HG02840 (cell line): ENCODE results near the gene RAB35.
A peak's percentile ranks its signal among the peaks of the same experiment; 100 is the strongest.

Experiments used
- ATAC-seq: cut with Tn5 transposase; IDR thresholded peaks from one replicate; pipeline ENCODE4 v1.9.1; 2021; ENCODE audit warnings: mild to moderate bottlenecking, moderate library complexity, moderate number of reproducible peaks; ENCODE audit not compliant: unreplicated experiment, low FRiP score

Gene RAB35

DNA sequence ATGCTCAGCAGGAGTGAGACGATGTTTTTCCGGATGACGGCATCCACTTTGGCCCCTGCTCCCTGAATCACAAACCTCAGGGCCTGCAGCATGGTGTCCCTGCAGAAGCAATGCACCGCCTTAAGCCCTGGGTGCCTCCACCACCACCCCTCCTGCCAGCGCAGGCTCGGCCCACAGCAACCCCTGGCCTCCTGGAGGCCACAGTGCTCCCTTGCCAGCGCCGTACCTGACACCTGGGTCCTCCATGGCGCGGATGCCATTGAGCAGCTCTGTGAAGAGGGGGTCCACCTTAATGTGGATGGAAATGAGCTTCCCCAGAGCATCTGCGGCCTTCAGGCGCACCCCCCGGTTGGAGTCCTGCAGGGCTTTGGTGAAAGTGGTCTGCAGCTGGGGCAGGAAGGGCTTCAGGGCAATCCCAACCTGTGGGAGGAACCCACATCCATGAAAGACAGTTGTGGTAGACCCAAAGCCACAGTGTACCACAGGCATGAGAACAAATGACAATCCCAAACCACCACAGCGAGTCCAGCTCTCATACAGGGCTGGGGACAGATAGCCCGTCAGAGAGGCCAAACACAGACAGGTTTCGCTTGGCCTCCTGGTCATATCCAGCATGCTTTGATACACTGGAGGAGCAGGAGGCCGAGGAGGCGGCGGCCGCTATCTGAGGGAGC lies 17.9 kb upstream of the RAB35 start:
- no peak for ATAC-seq

GRCh38 chr12:120132863-120133385 lies 16.4 kb upstream of the RAB35 start:
- ATAC-seq: peak; percentile 88

DNA sequence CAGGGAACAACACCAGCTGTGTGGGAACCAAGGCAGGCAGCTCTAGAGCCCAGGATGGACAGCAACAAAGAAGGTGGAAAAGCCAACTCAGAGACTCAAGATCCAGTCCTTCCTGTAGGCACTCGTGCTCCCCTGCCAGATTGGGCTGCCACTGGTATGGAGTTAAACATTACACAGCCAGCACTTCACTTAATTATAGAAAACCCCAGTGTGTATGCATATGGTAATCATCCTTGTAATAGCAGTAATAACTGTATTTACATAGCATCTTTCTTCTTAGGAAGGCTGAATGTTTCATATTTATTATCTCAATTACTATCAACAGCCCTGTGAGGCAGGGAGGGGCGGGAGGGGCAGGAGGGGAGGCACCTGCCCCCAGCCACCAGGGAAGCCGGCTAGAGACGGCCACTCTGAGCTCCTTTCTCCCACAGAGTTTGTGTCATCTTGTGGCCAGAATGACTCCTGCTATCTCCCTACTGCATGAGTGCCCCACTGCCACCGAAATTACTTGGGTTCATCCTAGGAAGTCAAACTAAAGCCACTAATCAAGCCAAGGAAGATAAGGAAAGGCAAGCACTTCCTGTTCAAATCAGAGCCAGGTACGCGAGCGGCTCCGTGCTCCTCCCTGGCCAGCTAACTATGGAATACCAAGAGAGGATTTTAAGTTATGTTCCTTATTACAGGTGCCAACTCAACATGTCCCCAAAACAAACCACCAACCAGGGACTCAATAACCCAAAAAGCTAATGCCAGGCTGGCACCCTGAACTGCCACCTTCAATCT lies 15.7 kb upstream of the RAB35 start:
- ATAC-seq: no peak

DNA sequence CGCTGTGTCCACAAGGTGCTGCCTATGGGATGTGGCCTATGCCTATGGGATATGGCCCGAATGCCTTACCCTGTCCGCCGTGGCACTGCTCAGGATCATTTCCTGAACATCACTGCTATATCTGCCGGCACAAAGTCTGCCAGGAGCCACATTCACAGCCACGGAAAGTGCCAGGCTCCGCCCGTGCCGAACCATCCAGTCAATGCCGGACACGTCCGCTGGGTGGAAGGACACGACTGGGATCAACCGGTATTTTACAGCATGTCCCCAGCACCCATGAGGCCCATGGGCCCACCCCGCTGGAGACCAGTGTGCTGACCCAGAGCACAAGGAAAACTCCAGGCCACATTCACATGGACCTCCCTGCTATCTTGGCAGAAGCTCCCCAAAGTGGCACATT lies 14.6 kb upstream of the RAB35 start:
- no peak for ATAC-seq

DNA sequence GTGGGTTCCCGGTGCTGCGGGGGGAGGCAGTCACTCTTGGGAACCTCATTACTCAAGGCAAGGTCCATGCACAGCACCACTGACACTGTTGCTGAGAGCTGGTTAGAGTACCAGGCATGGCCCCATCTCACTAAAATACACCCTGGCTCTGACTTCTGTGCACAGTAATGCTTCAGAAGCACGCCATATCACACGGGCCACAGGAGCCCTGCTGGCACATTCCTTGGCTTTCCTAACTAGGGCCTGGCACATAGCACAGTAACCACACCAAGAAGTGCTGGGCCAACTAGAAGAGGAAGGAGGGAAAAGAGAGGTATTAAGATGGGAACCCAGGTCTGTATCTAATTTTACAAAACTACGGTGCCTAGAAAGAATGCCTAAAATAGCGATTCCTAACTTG lies 13.5 kb upstream of the RAB35 start:
- no peak for ATAC-seq

GRCh38 chr12:120126635-120127005 lies 10.1 kb upstream of the RAB35 start:
- ATAC-seq: no peak

DNA sequence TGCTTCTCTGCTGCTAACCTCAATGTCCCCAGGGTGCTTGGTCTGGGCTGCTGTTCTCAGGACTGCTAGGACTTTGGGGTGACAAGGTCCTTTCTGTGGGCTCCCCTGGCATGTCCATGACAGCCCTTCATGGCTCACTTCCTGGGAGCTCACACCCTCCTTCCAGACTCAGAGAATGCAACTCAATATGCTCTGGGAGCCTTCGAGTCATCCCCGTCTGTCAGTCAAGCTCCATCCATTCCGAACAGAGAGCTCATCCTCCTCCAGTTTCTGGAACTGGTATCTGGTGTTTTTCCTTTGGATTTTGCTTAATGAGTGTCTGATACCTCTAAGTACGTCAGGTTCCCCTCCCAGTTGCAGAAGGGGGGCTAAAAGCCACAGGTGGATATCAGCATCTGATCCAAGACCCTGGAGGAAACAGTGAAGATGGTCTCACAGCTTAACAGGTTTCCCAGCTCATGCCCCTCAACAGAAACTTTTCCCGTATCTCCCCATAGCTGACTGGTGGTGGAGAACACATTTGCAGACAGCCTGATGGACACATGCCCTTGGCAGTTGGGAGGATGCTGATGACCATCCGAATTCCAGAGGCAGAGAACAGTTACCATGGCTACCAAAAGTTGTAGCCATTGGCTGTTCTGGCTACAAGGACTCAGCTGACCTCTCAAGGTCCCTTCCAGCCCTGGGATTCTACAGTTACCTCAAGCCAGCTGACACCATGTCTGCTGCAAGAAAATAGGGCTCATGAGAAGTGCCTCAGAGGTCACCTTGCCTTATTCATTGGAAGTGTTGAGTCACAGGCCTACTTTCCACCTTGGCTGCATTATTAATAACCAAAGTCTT lies 9.5 kb upstream of the RAB35 start:
- no peak for ATAC-seq

GRCh38 chr12:120125029-120125428 lies 8.5 kb upstream of the RAB35 start:
- ATAC-seq: no peak

DNA sequence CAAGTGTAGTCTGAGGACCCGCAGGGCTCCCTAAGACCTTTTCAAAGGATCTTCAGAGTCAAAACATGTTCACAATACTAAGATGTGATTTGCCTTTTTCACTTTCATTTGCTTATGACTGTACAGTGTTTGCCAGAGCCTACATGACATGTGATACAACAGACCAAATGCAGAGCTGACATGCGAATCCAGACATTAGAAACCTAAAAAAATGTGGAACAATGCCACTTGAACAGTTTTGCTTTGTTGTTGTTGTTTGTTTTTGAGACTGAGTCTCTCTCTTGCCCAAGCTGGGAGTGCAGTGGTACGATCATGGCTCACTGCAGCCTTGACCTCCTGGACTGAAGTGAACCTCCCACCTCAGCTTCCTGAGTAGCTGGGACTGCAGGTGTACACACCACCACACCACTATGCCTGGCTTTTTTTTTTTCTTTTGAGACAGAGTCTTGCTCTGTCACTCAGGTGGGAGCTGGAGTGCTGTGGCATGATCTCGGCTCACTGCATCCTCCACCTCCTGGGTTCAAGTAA lies 5.3 kb upstream of the RAB35 start:
- ATAC-seq: no peak

DNA sequence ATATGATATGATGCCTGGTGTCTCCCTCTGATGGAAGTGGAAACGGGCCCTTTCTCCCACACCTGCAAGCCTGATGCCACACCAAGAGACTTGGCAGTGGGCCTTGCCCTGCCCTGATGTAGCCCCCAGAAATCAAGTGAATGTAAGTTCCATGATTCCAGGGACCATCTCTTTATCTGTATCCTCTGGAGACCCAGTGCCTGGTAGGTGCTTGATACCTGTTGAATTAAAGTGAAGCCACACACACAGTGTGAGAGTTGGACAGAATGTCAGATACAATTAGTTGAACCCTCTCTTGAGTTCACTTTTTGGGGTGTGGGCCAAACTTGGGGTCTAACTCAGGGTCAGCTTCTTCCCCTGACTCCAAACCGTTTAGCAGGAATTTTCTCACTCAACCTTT lies 4.8 kb upstream of the RAB35 start:
- no peak for ATAC-seq

DNA sequence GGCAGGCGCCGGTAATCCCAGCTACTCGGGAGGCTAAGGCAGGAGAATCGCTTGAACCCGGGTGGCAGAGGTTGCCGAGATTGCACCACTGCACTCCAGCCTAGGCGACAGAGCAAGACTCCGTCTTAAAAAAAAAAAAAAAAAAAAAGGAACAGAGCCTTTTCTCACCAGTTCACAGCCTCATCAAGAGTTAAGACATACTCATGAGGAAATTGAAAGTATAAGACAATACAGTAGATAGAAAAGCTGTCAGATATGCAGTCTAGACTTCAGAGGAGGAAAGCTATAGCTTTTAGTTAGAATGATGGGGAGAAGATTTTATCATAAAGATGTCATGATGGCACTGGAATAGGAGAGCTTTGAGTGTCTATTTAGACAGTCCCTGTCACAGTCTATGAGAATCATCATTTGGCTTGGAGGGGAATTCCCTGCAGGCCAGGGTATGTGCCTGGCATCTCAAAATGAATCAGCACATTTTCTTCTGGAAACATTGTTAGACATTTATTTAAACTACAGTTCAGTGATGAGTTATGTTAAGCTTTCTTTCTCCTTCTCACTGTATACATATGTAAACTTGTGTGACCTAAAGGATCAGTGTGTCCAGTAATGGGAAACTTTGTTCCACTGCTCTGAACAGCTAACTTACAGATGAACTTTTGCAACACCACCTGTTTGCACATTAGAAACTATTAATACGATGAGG lies 2.9 kb upstream of the RAB35 start:
- no peak for ATAC-seq

DNA sequence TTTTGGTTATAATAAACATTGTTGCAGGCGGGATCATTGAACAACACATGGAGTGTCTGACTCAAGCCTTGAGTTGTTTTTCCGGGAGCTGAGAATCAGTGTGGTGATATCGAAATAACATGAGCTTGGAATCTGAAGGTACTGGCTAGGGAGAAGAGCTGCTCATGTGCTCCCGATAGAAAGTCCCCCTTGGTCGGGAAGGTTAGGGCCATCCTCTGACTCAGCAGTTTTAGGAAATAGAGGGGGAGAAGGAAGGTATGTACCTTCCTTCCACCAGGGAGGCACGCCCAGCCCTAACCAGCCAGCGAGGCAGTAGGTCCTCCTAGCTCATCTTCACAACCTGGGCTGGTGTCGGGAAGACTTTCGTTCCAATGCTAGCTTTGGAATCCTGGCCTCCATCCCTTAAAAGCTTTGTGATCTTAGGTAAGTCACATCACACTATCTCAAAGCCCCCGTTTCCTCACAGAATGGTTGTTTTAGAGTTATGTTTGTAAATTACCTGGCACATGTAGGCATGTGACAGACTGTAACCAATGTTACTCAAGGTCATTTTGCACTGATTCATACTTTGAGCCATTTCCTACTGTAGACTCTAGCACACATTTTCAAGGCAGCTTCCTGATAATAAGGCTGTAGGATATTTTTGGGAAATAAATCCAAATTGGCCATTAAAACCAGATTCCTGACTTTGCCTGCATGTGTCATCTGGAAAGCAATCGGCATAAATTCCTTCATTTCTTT lies 1.9 kb upstream of the RAB35 start:
- ATAC-seq: no peak

- no peak for ATAC-seq
Measured at GRCh38 chr12:120117961-120118320, 1.4 kb upstream of the RAB35 start.

- peak; percentile 52 for ATAC-seq
Measured at GRCh38 chr12:120116792-120117651, 469 bp upstream of the RAB35 start.

DNA sequence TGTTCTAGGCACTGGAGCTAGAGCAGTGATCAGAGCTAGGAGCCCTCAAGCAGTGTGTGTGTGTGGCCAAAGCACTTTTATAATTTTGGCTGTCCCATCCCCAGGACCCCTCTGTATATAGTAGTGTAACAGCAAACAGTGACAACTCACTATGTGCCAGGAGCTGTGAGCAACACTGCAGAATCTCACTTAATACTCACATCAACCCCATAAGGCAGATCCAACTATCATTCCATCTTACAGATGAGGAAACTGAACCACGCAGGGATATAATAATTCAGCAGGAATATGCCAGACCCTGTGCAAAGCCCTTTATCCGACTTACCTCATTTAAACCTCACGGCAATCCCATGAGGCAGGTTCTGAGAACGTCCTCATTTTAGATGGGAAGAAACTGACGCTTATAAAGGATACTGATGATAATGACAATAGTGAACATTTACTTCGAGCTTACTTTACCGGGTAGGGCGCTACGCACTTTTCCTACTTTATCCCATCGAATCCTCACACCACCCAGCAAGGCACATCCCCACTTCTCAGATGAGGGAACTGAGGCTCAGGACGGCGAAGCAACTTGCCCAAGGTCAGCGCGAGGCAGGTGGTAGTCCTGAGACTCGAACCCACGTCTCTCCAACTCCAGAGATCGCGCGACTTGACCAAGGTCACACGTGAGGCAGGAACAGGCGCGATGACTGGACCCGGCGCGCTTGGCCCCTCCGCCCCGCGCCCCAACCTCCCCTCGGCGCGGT lies 687 bp downstream of the RAB35 start:
- ATAC-seq: peak; percentile 2

DNA sequence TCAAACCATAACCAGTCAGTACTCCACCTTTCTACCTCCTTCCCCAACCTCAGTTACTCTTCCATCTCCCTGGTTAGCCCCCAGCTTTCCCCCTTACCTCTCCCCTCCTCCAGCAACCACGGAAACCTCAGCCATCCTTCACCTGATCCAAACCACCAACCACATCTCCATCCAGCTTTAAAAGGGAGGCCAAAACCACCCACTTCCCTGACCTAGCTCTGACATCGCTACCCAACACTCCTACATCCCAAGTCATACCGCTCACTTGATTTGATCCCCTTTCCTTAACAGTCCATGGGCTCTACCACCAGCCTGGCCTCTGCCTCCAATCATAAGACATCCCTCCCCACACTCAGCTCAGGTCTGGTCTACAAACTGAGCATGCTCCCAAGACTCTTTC lies 1.5 kb downstream of the RAB35 start:
- no peak for ATAC-seq

DNA sequence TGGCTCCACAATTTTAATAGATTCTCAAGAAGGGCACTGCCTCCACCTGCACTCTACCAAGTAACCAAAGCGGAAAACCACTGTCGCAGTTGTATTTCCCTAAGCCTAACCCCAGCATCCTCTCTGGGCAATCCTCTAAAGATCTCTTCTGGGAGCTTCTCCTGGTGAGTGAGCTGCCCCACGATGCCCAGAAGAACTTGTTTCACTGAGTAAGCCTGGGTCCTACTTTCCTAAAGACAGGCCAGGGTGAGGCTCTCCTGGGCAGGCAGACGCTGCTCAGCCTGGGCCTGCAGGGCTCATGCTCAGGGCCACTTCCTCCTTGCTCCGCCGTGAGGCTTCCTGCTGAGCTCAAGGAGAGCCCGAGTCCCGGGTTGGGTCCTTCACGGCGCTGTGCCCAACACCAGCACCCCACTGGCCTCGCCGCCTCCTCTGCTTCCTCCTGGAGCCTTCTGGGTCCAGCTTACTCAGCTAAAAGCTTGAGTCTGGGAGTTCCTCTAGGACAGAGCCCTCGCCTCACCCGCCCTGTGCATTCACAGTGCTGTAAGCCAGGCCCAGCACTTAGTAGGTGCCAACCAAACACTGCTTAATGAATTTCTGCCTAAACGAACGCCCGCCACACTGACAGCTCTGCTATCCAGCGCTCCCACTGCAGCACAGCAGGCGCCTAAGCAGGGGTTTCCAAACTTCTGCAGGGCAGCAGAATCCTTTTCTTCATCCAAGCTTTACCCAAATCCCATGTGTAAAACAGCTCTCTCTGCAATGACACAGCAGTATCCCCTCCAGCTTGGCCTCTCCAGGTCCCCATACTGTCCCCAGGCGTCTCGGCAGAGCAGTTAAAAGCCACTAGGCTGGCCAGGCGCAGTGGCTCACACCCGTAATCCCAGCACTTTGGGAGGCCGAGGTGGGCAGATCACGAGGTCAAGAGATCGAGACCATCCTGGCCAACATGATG lies 5.7 kb downstream of the RAB35 start:
- no peak for ATAC-seq
